Measurements from ENCODE around the gene VWA5B1. TPM values are rescaled to one million over a fixed set of nuclear protein-coding genes. Genes with fewer than 3 reads are reported as not detected.

Gene VWA5B1
- total and polyA plus RNA-seq, 2 of the 4 experiments (the other 2 are of a cell fraction) = not detected

GRCh38 chr1:20373764-20374163 lies 83.1 kb downstream of the VWA5B1 start:
- WGBS, 2 experiments (ENCODE audit: extremely low coverage in 2 of 2, insufficient read length in 1 of 2) = no CpG with 5 or more reads among the region's 2 CpGs
- Histone ChIP-seq H3K4ac (ENCODE audit: low read depth, low read length) (no peak overlapping the region), H3K9me3 (ENCODE audit: control insufficient read depth, insufficient read depth, low read length) (no peaks in the 10 kb centered on the region), H3K27ac (ENCODE audit: insufficient read depth, low read length) (no peak overlapping the region), H2BK5ac (ENCODE audit: low read depth, low read length, poor library complexity, severe bottlenecking) (no peak overlapping the region), H3K9ac (ENCODE audit: low read depth, low read length) (no peak overlapping the region), H3K79me1 (ENCODE audit: low read depth in 1 of 2, low read length in 2 of 2) (no peaks in the 10 kb centered on the region), H3K4me1 (ENCODE audit: control insufficient read depth, insufficient read depth, low read length) (no peaks in the 10 kb centered on the region), H4K91ac (ENCODE audit: insufficient read depth, low read depth, low read length) (no peak overlapping the region), H3K9me1 (ENCODE audit: insufficient read depth, low read length) (peaks cover 4% of the 10 kb centered on the region; the same call in 1 of the 2 replicates), H3K23ac (ENCODE audit: low read depth, low read length) (no peak overlapping the region), H3K4me2 (ENCODE audit: low read depth, low read length) (no peak overlapping the region), H2AK5ac (ENCODE audit: low read depth, low read length) (no peak overlapping the region), H3K4me3 (ENCODE audit: insufficient read depth, low read depth, low read length) (no peak overlapping the region), H3K27me3 (ENCODE audit: control insufficient read depth, insufficient read depth, low read length) (peaks cover 27% of the 10 kb centered on the region), H2BK20ac (ENCODE audit: low read depth, low read length) (no peak overlapping the region), H2BK120ac (ENCODE audit: low read depth, low read length) (no peak overlapping the region), H2BK15ac (ENCODE audit: low read depth, low read length) (no peak overlapping the region), H3K36me3 (ENCODE audit: control insufficient read depth, insufficient read depth, low read length) (no peaks in the 10 kb centered on the region), H2AFZ (replicated peaks; ENCODE audit: low read length, poor library complexity) (peak overlapping the region; percentile 2), H4K20me1 (ENCODE audit: insufficient read depth, low read length) (no peaks in the 10 kb centered on the region), H2AK9ac (replicated peaks; ENCODE audit: low read depth, low read length, poor library complexity) (no peak overlapping the region), H4K5ac (ENCODE audit: low read depth, low read length) (no peak overlapping the region), H4K8ac (ENCODE audit: low read depth in 2 of 2, low read length in 2 of 2) (no peak overlapping the region), H3K18ac (ENCODE audit: low read depth, low read length) (no peak overlapping the region), H3K56ac (ENCODE audit: extremely low read depth, insufficient read depth, low read length) (no peak overlapping the region), H3K14ac (replicated peaks; ENCODE audit: low read depth, low read length) (no peak overlapping the region)
- no peak for DNase-seq
- TF ChIP-seq FOS (IDR thresholded peaks at IDR 0.05; ENCODE audit: low read depth, low read length) = no peak
- no peak for TF ChIP-seq RAD21 (IDR thresholded peaks at IDR 0.05; ENCODE audit: low read length)
- no peak for TF ChIP-seq ELK1 (IDR thresholded peaks at IDR 0.05; ENCODE audit: borderline replicate concordance, low read depth, low read length)
- TF ChIP-seq CHD1 (IDR thresholded peaks at IDR 0.05; ENCODE audit: low read depth, low read length) = no peak
- no peak for TF ChIP-seq BHLHE40 (IDR thresholded peaks at IDR 0.05; ENCODE audit: low read depth, low read length)
- no peak for TF ChIP-seq CEBPB (IDR thresholded peaks at IDR 0.05; ENCODE audit: low read depth, low read length)
- TF ChIP-seq SMC3 (IDR thresholded peaks at IDR 0.05; ENCODE audit: low read depth, low read length) = no peak
- no peak for TF ChIP-seq MAZ (IDR thresholded peaks at IDR 0.05; ENCODE audit: borderline replicate concordance, low read depth, low read length)
- no peak for TF ChIP-seq POLR2A (IDR thresholded peaks at IDR 0.05; ENCODE audit: low read depth, low read length)
- no peak for TF ChIP-seq MAFK (IDR thresholded peaks at IDR 0.05; ENCODE audit: low read depth, low read length)
- no peak for TF ChIP-seq RFX5 (IDR thresholded peaks at IDR 0.05; ENCODE audit: low read depth, low read length)
- TF ChIP-seq MXI1 (IDR thresholded peaks at IDR 0.05; ENCODE audit: borderline replicate concordance, low read depth, low read length) = no peak
- no peak for TF ChIP-seq CTCF (conservative IDR thresholded peaks at IDR 0.05; ENCODE audit: low read depth, low read length)
- no peak for TF ChIP-seq NFE2L2 (IDR thresholded peaks at IDR 0.05; ENCODE audit: low read depth, low read length)
- TF ChIP-seq RCOR1 (IDR thresholded peaks at IDR 0.05; ENCODE audit: insufficient replicate concordance, low read length) = no peak
- TF ChIP-seq USF2 (IDR thresholded peaks at IDR 0.05; ENCODE audit: low read depth, low read length) = no peak
- intact Hi-C loops (cut with micrococcal nuclease) = loop anchor here (10.0 kb wide), 1 partner anchor 459 kb away; no protein-coding TSS in a partner anchor
- no peak for ATAC-seq (ENCODE audit: low read depth)
- CTCF ChIA-PET = interaction anchor here (0.9 to 1.2 kb wide), 2 partner anchors 12 to 57 kb away, joined by 3 to 5 read pairs; no protein-coding TSS in a partner anchor
- POLR2A ChIA-PET (ENCODE audit: unreplicated experiment) = no interaction called here
- dilution Hi-C loops (cut with HindIII; ENCODE audit: low sequenced_read_pairs, unreplicated experiment) = no loop called here
- in situ Hi-C loops (cut with MboI; ENCODE audit: low sequenced_read_pairs) = no loop called here
- no TSS peak for BruUV-seq (replicated peaks)

Data from IMR-90 (cell line).